AG04450 (cell line): ENCODE results near the gene PARP16. TPM values are rescaled to one million over a fixed set of nuclear protein-coding genes. Genes with fewer than 3 reads are reported as not detected.

Experiments
- CTCF ChIA-PET: fragments of 300-600, 350-600 bp; formaldehyde crosslinking; extraction: SDS; loops from one replicate; lab custom pipeline; 2022; ENCODE audit warnings: antibody characterized with exemption, inconsistent platforms; lab: Charles Lee
- POLR2A ChIA-PET: fragments of 350-600 bp; formaldehyde crosslinking; extraction: SDS; loops from one replicate; lab custom pipeline; 2021; ENCODE audit warnings: antibody characterized with exemption, inconsistent platforms; lab: Yijun Ruan, JAX
- DNase-seq: peaks from one replicate; pipeline ENCODE4 v3.0.0-alpha.2; 2011; ENCODE audit warnings: low read depth, low spot score
- H3K27ac ChIP-seq: one replicate; pipeline ENCODE4 v1.5.1; 2012; ENCODE audit warnings: low read depth, low read length, control low read depth
- H3K27me3 ChIP-seq: one replicate; pipeline ENCODE4 v1.6.0; 2012; ENCODE audit warnings: low read length; ENCODE audit not compliant: control insufficient read depth, insufficient read depth
- H3K4me3 ChIP-seq: 2 replicates; pipeline ENCODE4 v1.5.1; 2011; ENCODE audit warnings: mild to moderate bottlenecking, low read depth, low read length, control low read depth
- H3K9me3 ChIP-seq: 2 replicates; pipeline ENCODE4 v1.5.1; 2012; ENCODE audit warnings: low read length; ENCODE audit not compliant: control insufficient read depth, insufficient read depth
- polyA plus RNA-seq: library from polyadenylated mRNA; depleted of rRNA; stranded (reverse); fragments of >200 nt; gene quantifications from 2 replicates; pipeline ENCODE4 v1.2.3, GENCODE V29; 2011
- TF ChIP-seq, protein P1 (sequence below): IDR thresholded peaks from 2 replicates; pipeline ENCODE4 v1.5.1; 2011; ENCODE audit warnings: low read depth, low read length, control low read depth, inconsistent platforms

The PARP16 gene
- polyA plus RNA-seq, 1 experiment = 5.3 TPM

DNA sequence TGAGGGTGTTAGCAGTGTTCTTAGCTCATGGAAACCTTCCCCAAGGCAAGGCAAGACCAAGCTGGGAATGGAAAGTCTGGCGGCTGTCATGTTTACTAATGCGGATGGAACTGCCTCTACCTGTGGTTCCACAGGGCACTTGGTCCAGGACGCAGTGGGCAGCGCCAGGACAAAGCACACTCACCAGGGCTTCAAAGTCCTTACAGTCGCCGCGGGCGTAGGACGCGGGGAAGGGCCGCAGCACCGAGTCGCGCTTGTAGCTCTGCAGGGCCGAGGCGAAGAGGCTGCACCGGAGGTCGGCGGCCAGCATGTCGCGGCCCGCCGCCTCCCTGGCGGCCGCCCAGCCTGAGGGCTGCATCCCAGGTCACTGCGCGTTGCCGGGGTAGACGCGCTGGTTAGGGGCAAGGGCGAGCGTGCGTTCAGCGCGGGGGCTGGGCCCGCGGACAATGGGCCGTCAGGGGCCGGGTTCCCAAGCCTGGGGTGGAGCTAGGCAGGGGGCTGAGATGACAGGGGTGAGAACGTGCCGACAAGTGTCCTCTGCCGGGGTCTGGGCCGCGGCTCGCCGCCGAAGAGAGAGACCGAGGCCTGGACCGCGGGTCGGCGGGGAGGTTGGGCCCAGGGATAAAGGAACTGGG is 497 bp downstream of the PARP16 start:
- Histone ChIP-seq H3K27ac (no peak overlapping the region), H3K9me3 (no peaks in the 10 kb centered on the region), H3K27me3 (no peaks in the 10 kb centered on the region), H3K4me3 (peak overlapping the region; percentile 67)
- TF ChIP-seq, protein P1, sequence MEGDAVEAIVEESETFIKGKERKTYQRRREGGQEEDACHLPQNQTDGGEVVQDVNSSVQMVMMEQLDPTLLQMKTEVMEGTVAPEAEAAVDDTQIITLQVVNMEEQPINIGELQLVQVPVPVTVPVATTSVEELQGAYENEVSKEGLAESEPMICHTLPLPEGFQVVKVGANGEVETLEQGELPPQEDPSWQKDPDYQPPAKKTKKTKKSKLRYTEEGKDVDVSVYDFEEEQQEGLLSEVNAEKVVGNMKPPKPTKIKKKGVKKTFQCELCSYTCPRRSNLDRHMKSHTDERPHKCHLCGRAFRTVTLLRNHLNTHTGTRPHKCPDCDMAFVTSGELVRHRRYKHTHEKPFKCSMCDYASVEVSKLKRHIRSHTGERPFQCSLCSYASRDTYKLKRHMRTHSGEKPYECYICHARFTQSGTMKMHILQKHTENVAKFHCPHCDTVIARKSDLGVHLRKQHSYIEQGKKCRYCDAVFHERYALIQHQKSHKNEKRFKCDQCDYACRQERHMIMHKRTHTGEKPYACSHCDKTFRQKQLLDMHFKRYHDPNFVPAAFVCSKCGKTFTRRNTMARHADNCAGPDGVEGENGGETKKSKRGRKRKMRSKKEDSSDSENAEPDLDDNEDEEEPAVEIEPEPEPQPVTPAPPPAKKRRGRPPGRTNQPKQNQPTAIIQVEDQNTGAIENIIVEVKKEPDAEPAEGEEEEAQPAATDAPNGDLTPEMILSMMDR = no peak
- CTCF ChIA-PET = interaction anchor here (0.6 to 5.1 kb wide), 13 partner anchors 8 to 138 kb away, joined by 3 to 43 read pairs (median 5); partner anchors contain the start of genes CLPX and RNU5B-1
- POLR2A ChIA-PET = interaction anchor here (0.6 to 3.1 kb wide), 7 partner anchors 8 to 101 kb away, joined by 3 to 29 read pairs (median 10); partner anchors contain the start of genes CLPX and RNU5B-1
- no peak for DNase-seq

DNA sequence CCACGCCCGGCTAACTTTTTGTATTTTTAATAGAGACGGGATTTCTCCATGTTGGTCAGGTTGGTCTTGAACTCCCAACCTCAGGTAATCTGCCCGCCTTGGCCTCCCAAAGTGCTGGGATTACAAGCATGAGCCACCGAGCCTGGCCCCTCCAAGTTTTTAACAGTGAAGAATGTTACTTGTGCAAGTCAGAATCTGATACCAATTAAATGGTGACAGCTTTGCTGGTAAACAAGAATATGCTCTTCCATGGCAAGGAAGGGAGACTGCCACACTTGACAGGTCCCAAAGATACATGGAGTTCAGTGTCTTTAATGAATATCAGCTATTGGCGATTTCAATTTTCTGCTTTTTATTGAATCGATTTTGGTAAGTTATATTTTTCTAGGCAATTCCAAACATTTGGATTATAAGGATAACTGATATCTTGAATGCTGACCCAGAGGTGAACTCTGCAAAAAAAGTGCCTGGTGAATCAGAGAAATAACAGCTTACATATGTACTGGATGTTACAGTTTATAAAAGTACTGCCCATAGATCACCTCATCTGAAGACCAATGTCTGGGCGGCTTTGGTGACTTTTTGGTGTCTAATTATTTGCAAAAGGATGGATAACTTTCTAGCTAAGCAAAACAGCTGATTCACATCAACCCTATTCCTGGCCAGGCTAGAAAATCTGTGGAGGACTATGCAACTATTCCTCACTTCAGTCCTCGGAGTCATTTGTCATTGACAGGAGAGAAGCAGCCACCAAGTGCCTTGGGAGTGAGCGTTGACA is 1.2 kb downstream of the PARP16 start:
- POLR2A ChIA-PET = interaction anchor here (0.9 to 3.1 kb wide), 3 partner anchors 12 to 100 kb away, joined by 3 to 29 read pairs (median 10); partner anchors contain the start of genes CLPX and RNU5B-1
- TF ChIP-seq, protein P1 = no peak
- CTCF ChIA-PET = interaction anchor here (0.5 to 5.1 kb wide), 9 partner anchors 7 to 471 kb away, joined by 3 to 43 read pairs (median 5); no protein-coding TSS in a partner anchor
- Histone ChIP-seq H3K27me3 (no peaks in the 10 kb centered on the region), H3K9me3 (no peaks in the 10 kb centered on the region), H3K27ac (no peak overlapping the region), H3K4me3 (peak overlapping the region; percentile 67)
- no peak for DNase-seq

DNA sequence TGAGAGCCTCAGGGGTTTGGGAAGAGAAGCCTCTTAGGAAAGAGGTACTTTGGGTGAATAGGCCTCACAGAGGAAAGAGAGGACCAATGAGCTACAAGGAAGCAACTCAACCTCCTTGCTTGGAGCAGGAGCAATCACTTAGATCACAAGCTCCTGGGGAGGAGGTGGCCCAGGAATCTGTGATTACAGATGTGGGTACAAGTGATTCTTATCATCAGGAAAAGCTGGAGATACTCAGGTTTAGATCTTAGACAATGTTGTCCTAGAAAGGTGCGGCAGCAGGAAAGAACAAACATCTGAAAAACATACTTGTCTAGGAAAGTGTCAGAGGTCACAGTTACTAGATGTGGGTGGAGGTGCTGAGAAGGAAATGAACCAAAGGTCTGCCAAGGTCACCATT is 8.2 kb downstream of the PARP16 start:
- CTCF ChIA-PET = interaction anchor here (1.7 to 4.2 kb wide), 2 partner anchors 8 kb away, joined by 8 to 27 read pairs; partner anchors contain the start of gene PARP16

DNA sequence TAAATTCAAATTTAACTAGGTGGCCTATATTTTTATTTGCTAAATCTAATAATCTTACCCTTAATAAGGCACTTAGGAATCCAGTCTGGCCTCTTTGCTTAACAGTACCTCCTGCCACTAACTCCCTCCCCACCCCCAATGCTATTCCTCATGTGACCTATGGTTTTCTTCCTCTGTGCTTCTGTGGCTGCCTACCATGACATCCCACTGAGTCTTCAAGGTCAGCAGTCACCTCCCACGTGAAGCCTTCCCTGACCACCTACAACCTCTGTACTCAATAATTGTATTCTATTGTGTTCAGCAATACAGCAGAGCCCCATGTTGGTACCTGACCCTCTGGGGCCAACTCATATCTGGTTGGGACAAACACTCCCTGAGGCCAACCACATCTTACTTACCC is 9.7 kb downstream of the PARP16 start:
- POLR2A ChIA-PET = no interaction called here
- TF ChIP-seq, protein P1 = no peak
- DNase-seq = no peak
- no peaks in the 10 kb centered on the region for H3K9me3 ChIP-seq
- CTCF ChIA-PET = no interaction called here
- H3K27me3 ChIP-seq = no peaks in the 10 kb centered on the region
- H3K4me3 ChIP-seq = no peak overlapping the region
- no peak overlapping the region for H3K27ac ChIP-seq

More for the DNA sequence above, 8.2 kb downstream of the PARP16 start:
- no peak overlapping the region for H3K27ac ChIP-seq
- no peak overlapping the region for H3K4me3 ChIP-seq
- POLR2A ChIA-PET = no interaction called here
- no peaks in the 10 kb centered on the region for H3K27me3 ChIP-seq
- no peak for DNase-seq
- TF ChIP-seq, protein P1 = no peak
- no peaks in the 10 kb centered on the region for H3K9me3 ChIP-seq
